Progenitor cell of endocrine pancreas (in vitro differentiated cells): Measurements from ENCODE around the gene CCDC61. TPM values are rescaled to one million over a fixed set of nuclear protein-coding genes. Genes with fewer than 3 reads are reported as not detected.

ENCODE experiments used
- DNase-seq: peaks from one replicate; pipeline ENCODE4 v3.0.0; 2021; ENCODE audit warnings: low spot score; ENCODE audit not compliant: unreplicated experiment
- H3K27ac Mint-ChIP-seq: 2 replicates; pipeline ENCODE4 v1.8.0; 2021; ENCODE audit warnings: mild to moderate bottlenecking, moderate library complexity, mixed read lengths
- H3K27me3 Mint-ChIP-seq: 2 replicates; pipeline ENCODE4 v1.8.0; 2021; ENCODE audit warnings: mixed read lengths
- H3K36me3 Mint-ChIP-seq: 2 replicates; pipeline ENCODE4 v1.8.0; 2022; ENCODE audit warnings: mixed read lengths; ENCODE audit not compliant: insufficient read depth
- H3K4me1 Mint-ChIP-seq: 2 replicates; pipeline ENCODE4 v1.8.0; 2021; ENCODE audit warnings: low read depth, mixed read lengths
- H3K4me3 Mint-ChIP-seq: 2 replicates; pipeline ENCODE4 v1.8.0; 2021; ENCODE audit warnings: low read depth, mild to moderate bottlenecking, moderate library complexity, mixed read lengths
- H3K9me3 Mint-ChIP-seq: 2 replicates; pipeline ENCODE4 v1.8.0; 2021; ENCODE audit warnings: low read depth, mixed read lengths
- total RNA-seq: library from RNA; stranded (reverse); gene quantifications from 2 replicates; pipeline ENCODE4 v1.2.1, GENCODE V29; 2021
- TF ChIP-seq, protein P1 (sequence below): fragments of 200-600 bp; sonication (generic); IDR thresholded peaks from one replicate; pipeline ENCODE4 v1.5.0; 2021; ENCODE audit warnings: antibody characterized with exemption, mild to moderate bottlenecking; ENCODE audit not compliant: unreplicated experiment

Gene CCDC61
- total RNA-seq, 1 donor from 2014 or later, result 22.2 TPM

DNA sequence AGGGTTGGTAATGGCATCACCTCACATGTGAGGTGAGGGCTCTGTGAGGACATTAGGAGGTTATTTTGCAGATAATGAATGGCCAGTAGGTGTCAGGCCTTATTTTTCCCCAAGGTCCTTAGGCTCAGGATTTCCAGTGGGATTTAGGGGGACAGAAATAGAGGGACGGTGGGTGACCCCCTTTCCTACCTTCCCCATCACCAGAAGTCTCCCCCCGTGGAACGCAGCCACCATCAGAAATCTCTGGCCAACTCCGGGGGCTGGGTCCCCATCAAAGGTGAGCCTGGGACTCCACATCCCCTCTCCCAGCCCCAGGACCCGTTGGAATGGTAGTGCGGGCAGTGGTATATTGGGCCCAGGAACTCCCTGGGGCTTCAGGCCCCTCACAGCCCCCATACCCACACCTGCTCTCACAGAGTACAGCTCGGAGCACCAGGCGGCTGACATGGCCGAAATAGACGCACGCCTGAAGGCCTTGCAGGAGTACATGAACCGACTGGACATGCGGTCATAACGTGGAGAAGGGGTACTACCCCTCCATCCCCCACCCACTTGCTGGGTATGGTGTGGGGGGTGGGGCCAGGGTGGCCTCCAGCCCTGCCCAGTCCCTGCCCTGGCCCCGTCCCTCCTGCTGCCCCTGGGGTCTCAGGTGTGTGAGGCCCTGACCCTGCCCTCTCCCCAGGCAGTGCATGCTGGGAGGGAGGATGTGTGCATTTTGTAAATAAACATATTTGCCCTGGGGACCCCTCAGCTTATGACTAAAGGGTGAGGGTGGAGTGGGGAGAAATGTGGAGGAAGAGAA, 22.8 kb downstream of the CCDC61 start:
- no peak for DNase-seq
- peaks cover 4% of the 10 kb centered on the region for H3K36me3 Mint-ChIP-seq

GRCh38 chr19:46018729-46019251, 23.5 kb downstream of the CCDC61 start:
- TF ChIP-seq, protein P1, sequence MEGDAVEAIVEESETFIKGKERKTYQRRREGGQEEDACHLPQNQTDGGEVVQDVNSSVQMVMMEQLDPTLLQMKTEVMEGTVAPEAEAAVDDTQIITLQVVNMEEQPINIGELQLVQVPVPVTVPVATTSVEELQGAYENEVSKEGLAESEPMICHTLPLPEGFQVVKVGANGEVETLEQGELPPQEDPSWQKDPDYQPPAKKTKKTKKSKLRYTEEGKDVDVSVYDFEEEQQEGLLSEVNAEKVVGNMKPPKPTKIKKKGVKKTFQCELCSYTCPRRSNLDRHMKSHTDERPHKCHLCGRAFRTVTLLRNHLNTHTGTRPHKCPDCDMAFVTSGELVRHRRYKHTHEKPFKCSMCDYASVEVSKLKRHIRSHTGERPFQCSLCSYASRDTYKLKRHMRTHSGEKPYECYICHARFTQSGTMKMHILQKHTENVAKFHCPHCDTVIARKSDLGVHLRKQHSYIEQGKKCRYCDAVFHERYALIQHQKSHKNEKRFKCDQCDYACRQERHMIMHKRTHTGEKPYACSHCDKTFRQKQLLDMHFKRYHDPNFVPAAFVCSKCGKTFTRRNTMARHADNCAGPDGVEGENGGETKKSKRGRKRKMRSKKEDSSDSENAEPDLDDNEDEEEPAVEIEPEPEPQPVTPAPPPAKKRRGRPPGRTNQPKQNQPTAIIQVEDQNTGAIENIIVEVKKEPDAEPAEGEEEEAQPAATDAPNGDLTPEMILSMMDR, result no peak
- peaks cover 21% of the 10 kb centered on the region for H3K27me3 Mint-ChIP-seq
- no peaks in the 10 kb centered on the region for H3K9me3 Mint-ChIP-seq
- H3K4me3 Mint-ChIP-seq, result no peak overlapping the region
- H3K4me1 Mint-ChIP-seq, result peaks cover 12% of the 10 kb centered on the region
- peaks cover 4% of the 10 kb centered on the region for H3K36me3 Mint-ChIP-seq
- no peak overlapping the region for H3K27ac Mint-ChIP-seq
- DNase-seq, result no peak

More for the DNA sequence above, 22.8 kb downstream of the CCDC61 start:
- peaks cover 12% of the 10 kb centered on the region for H3K4me1 Mint-ChIP-seq
- no peaks in the 10 kb centered on the region for H3K9me3 Mint-ChIP-seq
- H3K27me3 Mint-ChIP-seq, result peaks cover 23% of the 10 kb centered on the region
- H3K4me3 Mint-ChIP-seq, result no peak overlapping the region
- H3K27ac Mint-ChIP-seq, result no peak overlapping the region
- TF ChIP-seq, protein P1, result no peak

- TF ChIP-seq, protein P1, result no peak
- H3K4me1 Mint-ChIP-seq, result peaks cover 12% of the 10 kb centered on the region
- DNase-seq, result no peak
- H3K4me3 Mint-ChIP-seq, result no peak overlapping the region
- no peaks in the 10 kb centered on the region for H3K9me3 Mint-ChIP-seq
- peaks cover 16% of the 10 kb centered on the region for H3K27me3 Mint-ChIP-seq
- H3K36me3 Mint-ChIP-seq, result peaks cover 5% of the 10 kb centered on the region
- no peak overlapping the region for H3K27ac Mint-ChIP-seq
Observed at GRCh38 chr19:46019270-46019669, 24.0 kb downstream of the CCDC61 start.

GRCh38 chr19:46020819-46021125, 25.5 kb downstream of the CCDC61 start:
- H3K36me3 Mint-ChIP-seq, result peaks cover 2% of the 10 kb centered on the region
- TF ChIP-seq, protein P1, result no peak
- peaks cover 3% of the 10 kb centered on the region for H3K4me1 Mint-ChIP-seq
- H3K27me3 Mint-ChIP-seq, result peaks cover 6% of the 10 kb centered on the region
- no peak for DNase-seq
- no peak overlapping the region for H3K27ac Mint-ChIP-seq
- no peak overlapping the region for H3K4me3 Mint-ChIP-seq
- no peaks in the 10 kb centered on the region for H3K9me3 Mint-ChIP-seq

- DNase-seq, result no peak
- no peaks in the 10 kb centered on the region for H3K4me1 Mint-ChIP-seq
- no peaks in the 10 kb centered on the region for H3K27me3 Mint-ChIP-seq
- H3K27ac Mint-ChIP-seq, result no peak overlapping the region
- peaks cover 4% of the 10 kb centered on the region for H3K9me3 Mint-ChIP-seq
- no peak overlapping the region for H3K4me3 Mint-ChIP-seq
- H3K36me3 Mint-ChIP-seq, result peaks cover 8% of the 10 kb centered on the region
- TF ChIP-seq, protein P1, result no peak
Observed at GRCh38 chr19:46021531-46022041, 26.3 kb downstream of the CCDC61 start.
